ENCODE data around the gene BCL6.

The BCL6 gene

DNA sequence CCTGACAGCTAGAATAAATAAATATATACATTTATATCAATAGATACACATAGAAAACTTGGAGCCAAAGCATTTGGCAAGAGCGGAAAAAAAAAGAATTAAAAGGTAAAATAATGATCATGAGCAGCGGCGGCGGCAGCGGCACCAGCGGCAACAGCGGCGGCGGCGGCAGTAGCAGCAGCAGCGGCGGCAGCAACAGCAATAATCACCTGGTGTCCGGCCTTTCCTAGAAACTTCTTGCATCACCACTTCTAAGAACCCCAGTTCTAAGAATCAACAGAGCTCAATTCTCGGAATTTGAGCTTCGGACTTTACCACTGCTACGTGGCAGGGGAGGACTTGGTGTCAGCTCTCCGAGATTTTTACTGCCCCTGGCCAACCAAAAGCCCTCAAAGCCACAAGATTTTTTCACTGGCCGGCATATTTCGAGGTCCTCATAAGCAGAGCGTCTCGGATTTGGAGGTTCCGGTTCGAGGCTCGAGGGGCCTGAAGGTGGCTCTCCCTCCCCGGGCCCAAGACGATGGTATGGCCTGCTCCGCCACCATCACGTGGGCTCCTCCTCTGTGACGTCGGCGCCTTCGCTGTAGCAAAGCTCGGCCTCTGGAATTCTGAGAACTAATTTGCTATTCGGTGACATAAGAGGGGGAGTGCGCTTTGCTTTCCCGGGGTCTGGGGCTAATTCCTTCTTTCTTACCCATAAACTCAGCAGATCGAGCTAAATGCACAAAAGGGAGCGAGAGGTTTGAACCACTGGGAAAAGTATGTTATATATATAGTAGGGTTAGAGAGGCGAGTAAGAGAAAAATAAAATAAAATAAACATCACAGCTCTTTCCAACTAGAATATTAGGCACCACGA, at the start of gene BCL6:
Gene BCL6, minus strand, starts transcription at position 268 of the 858 bp plus-strand sequence. CDS start 11,775 bp downstream, outside the sequence.
- peak within 1 kb of the TSS; percentile 30 for H3K4me3 ChIP-seq (ENCODE audit: low read depth, low read length)
- TF ChIP-seq, protein P1, sequence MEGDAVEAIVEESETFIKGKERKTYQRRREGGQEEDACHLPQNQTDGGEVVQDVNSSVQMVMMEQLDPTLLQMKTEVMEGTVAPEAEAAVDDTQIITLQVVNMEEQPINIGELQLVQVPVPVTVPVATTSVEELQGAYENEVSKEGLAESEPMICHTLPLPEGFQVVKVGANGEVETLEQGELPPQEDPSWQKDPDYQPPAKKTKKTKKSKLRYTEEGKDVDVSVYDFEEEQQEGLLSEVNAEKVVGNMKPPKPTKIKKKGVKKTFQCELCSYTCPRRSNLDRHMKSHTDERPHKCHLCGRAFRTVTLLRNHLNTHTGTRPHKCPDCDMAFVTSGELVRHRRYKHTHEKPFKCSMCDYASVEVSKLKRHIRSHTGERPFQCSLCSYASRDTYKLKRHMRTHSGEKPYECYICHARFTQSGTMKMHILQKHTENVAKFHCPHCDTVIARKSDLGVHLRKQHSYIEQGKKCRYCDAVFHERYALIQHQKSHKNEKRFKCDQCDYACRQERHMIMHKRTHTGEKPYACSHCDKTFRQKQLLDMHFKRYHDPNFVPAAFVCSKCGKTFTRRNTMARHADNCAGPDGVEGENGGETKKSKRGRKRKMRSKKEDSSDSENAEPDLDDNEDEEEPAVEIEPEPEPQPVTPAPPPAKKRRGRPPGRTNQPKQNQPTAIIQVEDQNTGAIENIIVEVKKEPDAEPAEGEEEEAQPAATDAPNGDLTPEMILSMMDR (IDR thresholded peaks at IDR 0.05; ENCODE audit: borderline replicate concordance, insufficient read depth, low read depth, low read length) = no peak

DNA sequence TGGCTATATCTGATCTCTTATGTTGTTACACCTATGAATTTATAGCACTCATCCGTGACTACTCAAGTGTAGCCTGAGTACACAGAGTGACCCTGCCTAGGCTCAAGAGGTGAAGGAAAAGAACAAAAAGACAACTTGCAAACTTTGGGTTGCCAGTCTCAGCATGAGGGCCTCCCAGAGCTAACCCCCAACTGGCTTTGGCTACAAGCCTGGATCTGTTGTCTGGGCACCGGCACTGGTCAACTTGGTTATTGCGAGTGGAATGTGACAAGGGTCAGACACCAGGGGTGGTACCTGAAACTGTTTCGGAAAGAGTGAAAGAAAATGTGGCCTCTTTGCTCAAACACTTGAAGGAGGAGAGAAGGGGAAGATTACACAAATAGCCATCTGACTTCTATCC, 49.5 kb upstream of the BCL6 start:
- H3K4me3 ChIP-seq (ENCODE audit: low read depth, low read length) = no peak overlapping the region
- TF ChIP-seq, protein P1 (IDR thresholded peaks at IDR 0.05; ENCODE audit: borderline replicate concordance, insufficient read depth, low read depth, low read length) = no peak

DNA sequence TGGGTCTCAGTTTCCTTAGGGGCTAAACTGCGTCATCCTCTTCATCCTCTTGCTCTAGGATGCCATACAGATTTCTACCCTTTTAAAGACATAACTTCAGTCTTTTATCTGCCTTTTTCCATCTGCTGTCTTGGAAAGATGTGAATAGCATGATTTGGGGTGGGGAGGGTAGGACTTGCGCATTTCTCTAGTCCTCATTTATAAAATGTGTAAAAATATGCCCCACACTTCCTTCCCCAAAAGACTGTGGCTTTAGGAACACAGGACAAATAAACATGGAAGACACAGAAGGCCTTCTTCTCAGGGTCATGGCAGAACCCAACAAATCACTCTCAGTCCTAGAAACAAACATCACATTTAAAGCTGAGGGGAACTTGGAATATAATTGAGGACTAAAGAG, 48.4 kb upstream of the BCL6 start:
- TF ChIP-seq, protein P1 (IDR thresholded peaks at IDR 0.05; ENCODE audit: borderline replicate concordance, insufficient read depth, low read depth, low read length) = no peak
- H3K4me3 ChIP-seq (ENCODE audit: low read depth, low read length) = no peak overlapping the region

DNA sequence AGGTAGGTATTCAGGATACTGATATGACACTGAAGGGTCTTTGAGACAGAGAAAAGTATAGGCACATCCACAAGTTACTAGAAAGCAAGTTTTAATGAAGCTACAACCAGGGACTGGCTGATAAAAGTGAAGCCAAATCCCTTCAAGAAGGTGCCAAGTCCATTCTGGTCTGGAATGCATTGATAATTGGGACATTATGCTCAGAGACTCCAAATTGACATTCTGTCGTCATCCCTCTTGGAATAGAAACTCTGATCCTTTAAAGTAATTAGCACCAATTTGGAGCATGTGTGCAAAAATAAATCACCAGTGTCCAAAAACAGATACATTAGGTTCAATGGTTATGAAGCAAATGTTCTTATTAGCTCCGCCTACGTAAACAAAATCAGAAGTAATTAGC, 47.3 kb upstream of the BCL6 start:
- TF ChIP-seq, protein P1 (IDR thresholded peaks at IDR 0.05; ENCODE audit: borderline replicate concordance, insufficient read depth, low read depth, low read length) = no peak
- H3K4me3 ChIP-seq (ENCODE audit: low read depth, low read length) = no peak overlapping the region

DNA sequence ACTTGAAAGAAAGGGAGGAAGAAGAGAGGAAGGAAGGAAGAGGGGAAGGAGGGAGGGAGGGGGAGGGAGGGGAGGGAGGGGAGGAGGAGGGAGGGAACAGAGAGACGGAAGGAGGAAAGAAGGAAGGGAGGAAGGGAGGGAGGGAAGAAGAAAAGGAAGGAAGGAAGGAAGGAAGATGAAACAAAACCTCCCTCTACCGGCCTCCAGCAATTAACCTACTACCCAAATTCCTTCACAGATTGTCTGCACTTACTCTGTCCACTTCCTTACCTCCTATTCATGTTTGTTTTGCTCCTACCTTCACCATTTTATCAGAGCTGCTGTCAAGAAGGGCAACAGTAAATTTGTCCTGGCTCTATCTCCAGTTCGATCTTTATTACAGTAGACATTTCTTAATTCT, 44.6 kb upstream of the BCL6 start:
- H3K4me3 ChIP-seq (ENCODE audit: low read depth, low read length) = no peak overlapping the region
- TF ChIP-seq, protein P1 (IDR thresholded peaks at IDR 0.05; ENCODE audit: borderline replicate concordance, insufficient read depth, low read depth, low read length) = no peak

DNA sequence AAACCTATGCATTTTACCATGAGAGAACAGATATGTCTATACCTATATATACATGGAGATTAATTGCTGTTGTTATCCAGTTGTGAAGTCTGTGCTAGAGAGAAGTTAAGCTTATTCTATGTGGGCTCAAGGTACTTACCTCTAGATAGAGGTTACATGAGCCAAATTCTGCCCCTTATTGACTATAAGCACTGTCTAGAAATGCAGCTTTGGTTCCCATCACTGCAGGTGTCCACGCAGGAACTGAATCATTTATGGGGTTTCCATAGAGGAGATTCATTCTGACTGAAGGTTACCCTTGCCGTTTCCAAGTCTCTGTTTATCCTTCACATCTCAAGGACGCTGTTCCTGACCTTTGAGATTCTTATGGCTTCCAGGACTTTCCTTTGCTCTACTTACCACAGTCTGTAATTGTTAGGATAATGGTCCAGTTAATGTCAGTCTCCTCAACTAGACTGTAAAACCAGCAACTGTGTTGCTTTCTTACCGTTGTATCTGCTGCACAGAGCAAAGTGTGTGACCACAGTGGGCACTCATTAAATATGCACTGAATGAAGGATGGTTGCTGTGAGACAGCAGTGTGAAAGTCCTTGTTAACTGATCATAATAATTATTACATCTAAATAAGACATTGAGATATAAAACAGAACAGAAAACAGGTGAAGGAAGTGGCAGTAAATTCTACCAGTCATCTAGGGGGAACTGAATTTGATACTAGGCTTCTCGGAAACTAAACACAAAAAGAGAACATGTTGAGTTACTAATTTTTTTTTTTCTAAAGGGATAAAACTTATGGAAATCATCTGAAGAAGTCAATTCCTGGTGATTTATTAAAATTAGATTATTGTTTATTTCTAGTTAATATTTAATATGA, 44.0 kb upstream of the BCL6 start:
- TF ChIP-seq, protein P1 (IDR thresholded peaks at IDR 0.05; ENCODE audit: borderline replicate concordance, insufficient read depth, low read depth, low read length) = no peak
- no peak overlapping the region for H3K4me3 ChIP-seq (ENCODE audit: low read depth, low read length)
